Karpas-422 (cell line): Measurements from ENCODE around the gene CD72. TPM values are rescaled to one million over a fixed set of nuclear protein-coding genes. Genes with fewer than 3 reads are reported as not detected.
"Not testable (repeated sequence)": the region's sequence is repeated elsewhere in the genome, so short reads cannot be mapped to it uniquely, and the experiment has no call there.

Experiments used
- DNase-seq: peaks from one replicate; pipeline ENCODE4 v3.0.0-alpha.2; 2015
- H2AFZ ChIP-seq: fragments of 200-600 bp; sonication (generic); 2 replicates; pipeline ENCODE4 v1.6.1; 2014; ENCODE audit warnings: antibody characterized with exemption, low read length, mixed read lengths
- H3K27ac ChIP-seq: fragments of 200-600 bp; sonication (generic); 2 replicates; pipeline ENCODE4 v1.5.1; 2014; ENCODE audit warnings: mild to moderate bottlenecking, low read length, moderate library complexity
- H3K27me3 ChIP-seq: fragments of 200-600 bp; sonication (generic); 2 replicates; pipeline ENCODE4 v1.6.1; 2014; ENCODE audit warnings: low read length, mixed read lengths
- H3K36me3 ChIP-seq: fragments of 200-600 bp; sonication (generic); 2 replicates; pipeline ENCODE4 v1.6.1; 2014; ENCODE audit warnings: low read length, mixed read lengths; ENCODE audit not compliant: insufficient read depth
- H3K4me1 ChIP-seq: fragments of 200-600 bp; sonication (generic); 2 replicates; pipeline ENCODE4 v1.6.1; 2014; ENCODE audit warnings: mild to moderate bottlenecking, low read length, mixed read lengths
- H3K4me2 ChIP-seq: fragments of 200-600 bp; sonication (generic); 2 replicates; pipeline ENCODE4 v1.6.1; 2014; ENCODE audit warnings: low read length, low read depth, mild to moderate bottlenecking; ENCODE audit not compliant: poor library complexity, severe bottlenecking
- H3K4me3 ChIP-seq: fragments of 200-600 bp; sonication (generic); 2 replicates; pipeline ENCODE4 v1.5.1; 2014; ENCODE audit warnings: mild to moderate bottlenecking, antibody characterized with exemption, low read length, mixed read lengths
- H3K79me2 ChIP-seq: fragments of 200-600 bp; sonication (generic); 2 replicates; pipeline ENCODE4 v1.6.1; 2014; ENCODE audit warnings: mild to moderate bottlenecking, low read length, mixed read lengths
- H3K9ac ChIP-seq: fragments of 200-600 bp; sonication (generic); 2 replicates; pipeline ENCODE4 v1.6.0; 2014; ENCODE audit warnings: low read length
- H3K9me2 ChIP-seq: fragments of 200-600 bp; sonication (generic), shearing (Covaris generic); replicated peaks from 2 replicates; pipeline ENCODE4 v1.6.0; 2014; ENCODE audit warnings: mild to moderate bottlenecking, low read length, moderate library complexity; ENCODE audit not compliant: insufficient read depth
- H3K9me3 ChIP-seq: fragments of 300-700, 200-600 bp; sonication (generic); 2 replicates; pipeline ENCODE4 v1.6.1; 2014; ENCODE audit warnings: low read length, mixed read lengths
- H4K20me1 ChIP-seq: fragments of 200-600 bp; sonication (generic); 2 replicates; pipeline ENCODE4 v1.6.1; 2014; ENCODE audit warnings: mild to moderate bottlenecking, antibody characterized with exemption, low read length, low read depth; ENCODE audit not compliant: insufficient read depth
- total RNA-seq: library from RNA; depleted of rRNA; stranded (reverse); fragments of >200 nt; shearing (Covaris generic); gene quantifications from 2 replicates; pipeline ENCODE4 v1.2.3, GENCODE V29; 2014; ENCODE audit warnings: low replicate concordance

The CD72 gene
- total RNA-seq, 1 experiment from 2014 or later = 7.8 TPM

DNA sequence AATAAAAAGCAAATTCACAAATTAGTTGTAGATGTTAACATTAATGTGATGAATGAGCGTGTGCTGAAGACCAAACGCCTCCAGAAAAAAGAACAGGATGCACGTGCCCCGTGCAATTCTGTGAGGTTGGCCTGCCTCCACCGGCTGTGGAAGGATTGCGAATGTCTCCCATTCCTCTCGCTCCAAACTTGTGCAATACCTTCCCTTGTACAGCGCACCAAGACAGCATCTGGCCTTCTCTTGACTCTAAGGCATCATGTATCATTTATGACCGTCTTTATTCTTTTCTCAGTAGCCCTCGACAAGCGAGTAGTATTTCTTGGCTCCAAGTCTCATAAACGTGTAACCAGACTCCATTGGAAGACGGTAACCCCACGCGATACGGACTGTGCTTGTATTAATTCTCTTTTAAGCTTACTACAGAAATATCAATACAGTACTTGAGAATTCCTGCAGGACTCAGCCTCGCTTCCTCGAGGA is 14.7 kb downstream of the CD72 start:
- H3K79me2 ChIP-seq = peaks cover 15% of the 10 kb centered on the region
- H4K20me1 ChIP-seq = no peaks in the 10 kb centered on the region
- peak overlapping the region; percentile 65 for H3K4me3 ChIP-seq
- peak overlapping the region; percentile 69 for H3K9ac ChIP-seq
- no peak for DNase-seq
- H3K36me3 ChIP-seq = no peaks in the 10 kb centered on the region
- H3K9me2 ChIP-seq = no peaks in the 10 kb centered on the region
- H3K4me2 ChIP-seq = peak overlapping the region; percentile 78
- no peaks in the 10 kb centered on the region for H3K9me3 ChIP-seq
- no peaks in the 10 kb centered on the region for H3K27me3 ChIP-seq
- peaks cover 43% of the 10 kb centered on the region for H3K4me1 ChIP-seq
- H2AFZ ChIP-seq = peak overlapping the region; percentile 85
- H3K27ac ChIP-seq = no peak overlapping the region

DNA sequence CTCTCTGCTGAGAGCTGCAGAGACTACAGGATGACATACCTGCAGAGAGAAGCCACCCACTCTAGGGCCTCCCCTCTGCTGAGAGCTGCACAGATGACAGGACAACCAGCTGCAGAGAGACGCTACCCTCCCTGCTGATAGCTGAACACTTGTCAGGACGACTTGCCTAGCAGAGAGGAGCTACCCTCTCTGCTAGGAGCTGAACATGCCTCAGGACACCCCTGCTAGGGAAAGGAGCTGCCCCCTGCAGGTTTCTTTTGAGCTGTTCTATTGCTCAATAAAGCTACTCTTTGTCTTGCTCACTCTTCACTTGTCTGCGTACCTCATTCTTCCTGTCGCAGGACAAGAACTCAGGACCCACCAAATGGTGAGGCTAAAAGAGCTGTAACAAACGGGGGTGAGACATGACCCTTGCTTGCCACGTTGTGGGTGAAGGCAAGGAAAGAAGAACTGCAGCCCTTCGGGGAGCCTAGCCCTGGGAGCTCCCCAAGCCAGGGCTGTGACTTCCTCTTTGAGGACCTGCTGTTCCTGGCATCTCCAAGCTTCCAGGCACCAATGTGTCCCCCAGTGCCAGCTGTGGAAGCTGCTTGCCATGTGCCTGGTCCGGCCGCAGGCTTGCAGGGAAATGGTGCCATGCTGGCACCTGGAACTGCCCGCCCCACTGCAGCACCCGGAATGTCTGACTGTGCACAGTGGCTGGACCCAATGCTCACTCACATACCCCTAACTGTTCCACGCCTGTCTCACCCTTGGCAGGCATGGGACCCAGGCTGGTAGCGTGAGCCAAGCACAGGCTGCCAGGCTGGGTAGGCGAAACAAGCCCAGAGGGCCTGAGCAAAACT is 18.2 kb downstream of the CD72 start:
- H2AFZ ChIP-seq = no peak overlapping the region
- peaks cover 33% of the 10 kb centered on the region for H3K4me1 ChIP-seq
- no peaks in the 10 kb centered on the region for H3K9me3 ChIP-seq
- no peak overlapping the region for H3K4me2 ChIP-seq
- H3K79me2 ChIP-seq = no peaks in the 10 kb centered on the region
- H3K27ac ChIP-seq = no peak overlapping the region
- DNase-seq = peak; percentile 58
- H3K4me3 ChIP-seq = no peak overlapping the region
- H3K27me3 ChIP-seq = no peaks in the 10 kb centered on the region
- no peak overlapping the region for H3K9ac ChIP-seq
- no peaks in the 10 kb centered on the region for H3K9me2 ChIP-seq
- no peaks in the 10 kb centered on the region for H3K36me3 ChIP-seq
- no peaks in the 10 kb centered on the region for H4K20me1 ChIP-seq

GRCh38 chr9:35598866-35599590 is 19.2 kb downstream of the CD72 start:
- Histone ChIP-seq H3K9ac (no peak overlapping the region), H3K4me2 (no peak overlapping the region)

GRCh38 chr9:35596907-35597306 is 21.3 kb downstream of the CD72 start:
- not testable (repeated sequence) for H3K9ac ChIP-seq, H3K4me3 ChIP-seq, H3K9me3 ChIP-seq, H3K36me3 ChIP-seq, H2AFZ ChIP-seq, H3K9me2 ChIP-seq, H3K27me3 ChIP-seq, H3K79me2 ChIP-seq, H4K20me1 ChIP-seq, H3K4me2 ChIP-seq, H3K27ac ChIP-seq
- DNase-seq = peak; percentile 2
- peaks cover 15% of the 10 kb centered on the region for H3K4me1 ChIP-seq

More at GRCh38 chr9:35598866-35599590, 19.2 kb downstream of the CD72 start:
- DNase-seq = peak; percentile 54
- Histone ChIP-seq H3K9me2 (no peaks in the 10 kb centered on the region), H3K4me1 (peaks cover 27% of the 10 kb centered on the region), H2AFZ (no peak overlapping the region), H3K79me2 (no peaks in the 10 kb centered on the region), H3K27me3 (no peaks in the 10 kb centered on the region; the same call in 1 of the 2 replicates), H4K20me1 (no peaks in the 10 kb centered on the region), H3K27ac (no peak overlapping the region), H3K36me3 (no peaks in the 10 kb centered on the region), H3K9me3 (no peaks in the 10 kb centered on the region; the same call in 1 of the 2 replicates), H3K4me3 (no peak overlapping the region)

DNA sequence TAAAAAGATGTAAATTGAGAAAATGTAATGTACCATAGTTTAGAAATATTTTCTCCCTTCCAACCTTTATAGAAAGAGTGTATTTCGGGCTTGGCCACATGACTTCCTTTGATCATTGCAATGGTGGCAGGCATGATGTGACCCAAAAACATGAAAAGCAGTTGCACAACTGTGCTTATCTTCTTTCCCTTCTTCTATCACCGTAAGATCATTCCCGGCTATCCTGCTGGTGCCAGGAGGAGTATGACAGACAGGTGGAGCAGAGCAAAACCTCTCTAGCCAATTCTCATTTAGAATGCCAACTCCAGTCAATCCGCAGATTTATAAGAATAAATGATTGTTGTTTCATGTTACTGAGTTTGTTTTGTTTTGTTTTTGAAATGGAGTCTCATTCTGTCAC is 23.7 kb downstream of the CD72 start:
- no peaks in the 10 kb centered on the region for H3K9me2 ChIP-seq
- H3K4me2 ChIP-seq = no peak overlapping the region
- no peak overlapping the region for H3K27ac ChIP-seq
- no peak overlapping the region for H2AFZ ChIP-seq
- H3K9me3 ChIP-seq = peaks cover 4% of the 10 kb centered on the region
- H3K9ac ChIP-seq = no peak overlapping the region
- H3K27me3 ChIP-seq = no peaks in the 10 kb centered on the region; the same call in 1 of the 2 replicates
- no peaks in the 10 kb centered on the region for H3K36me3 ChIP-seq
- H3K4me3 ChIP-seq = no peak overlapping the region
- peak; percentile 32 for DNase-seq
- H3K79me2 ChIP-seq = no peaks in the 10 kb centered on the region
- H3K4me1 ChIP-seq = peaks cover 12% of the 10 kb centered on the region
- H4K20me1 ChIP-seq = no peaks in the 10 kb centered on the region

GRCh38 chr9:35593581-35593980 is 24.6 kb downstream of the CD72 start:
- peak; percentile 21 for DNase-seq
- Histone ChIP-seq H3K27ac (no peak overlapping the region), H3K4me3 (no peak overlapping the region), H3K79me2 (no peaks in the 10 kb centered on the region), H3K36me3 (no peaks in the 10 kb centered on the region), H3K27me3 (no peaks in the 10 kb centered on the region; the same call in 1 of the 2 replicates), H3K4me2 (no peak overlapping the region), H2AFZ (no peak overlapping the region), H3K9me3 (peaks cover 4% of the 10 kb centered on the region), H3K4me1 (peaks cover 3% of the 10 kb centered on the region), H3K9ac (no peak overlapping the region), H4K20me1 (no peaks in the 10 kb centered on the region), H3K9me2 (no peaks in the 10 kb centered on the region)

- H3K4me2 ChIP-seq, DNase-seq: not testable (repeated sequence)
Observed at GRCh38 chr9:35588506-35588905, 29.7 kb downstream of the CD72 start.

DNA sequence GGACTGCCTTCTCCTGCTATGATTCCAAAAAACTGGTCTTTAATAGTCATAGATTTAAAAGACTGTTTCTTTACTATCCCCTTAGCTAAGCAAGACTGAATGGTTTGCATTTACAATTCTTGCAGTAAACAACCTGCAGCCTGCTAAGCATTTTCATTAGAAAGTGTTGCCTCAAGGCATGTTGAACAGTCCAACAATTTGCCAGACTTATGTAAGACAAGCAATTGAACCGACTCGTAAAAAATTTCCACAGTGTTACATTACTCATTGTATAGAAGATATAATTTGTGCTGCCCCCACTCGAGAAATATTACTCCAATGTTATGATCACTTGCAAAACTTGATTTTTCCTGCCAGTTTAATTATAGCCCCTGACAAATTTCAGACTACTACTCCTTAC is 33.5 kb downstream of the CD72 start:
- not testable (repeated sequence) for H4K20me1 ChIP-seq, H3K4me3 ChIP-seq, H3K4me2 ChIP-seq, H3K4me1 ChIP-seq, DNase-seq, H3K36me3 ChIP-seq, H3K9ac ChIP-seq, H2AFZ ChIP-seq, H3K79me2 ChIP-seq, H3K27ac ChIP-seq, H3K27me3 ChIP-seq, H3K9me2 ChIP-seq, H3K9me3 ChIP-seq

More at GRCh38 chr9:35588506-35588905, 29.7 kb downstream of the CD72 start:
- H3K36me3 ChIP-seq, H3K9me3 ChIP-seq, H4K20me1 ChIP-seq, H3K4me3 ChIP-seq, H2AFZ ChIP-seq, H3K27me3 ChIP-seq, H3K4me1 ChIP-seq, H3K27ac ChIP-seq, H3K79me2 ChIP-seq, H3K9ac ChIP-seq, H3K9me2 ChIP-seq: not testable (repeated sequence)
